HepG2 (cell line): ENCODE measurements around the gene SNAP23. TPM values are rescaled to one million over a fixed set of nuclear protein-coding genes. Genes with fewer than 3 reads are reported as not detected.

Source experiments
- ARNT2 ChIP-seq: sonication (generic); formaldehyde crosslinking; IDR thresholded peaks from 2 replicates; pipeline ENCODE4 v1.8.0; 2022; ENCODE audit warnings: mild to moderate bottlenecking, low read depth, missing genetic modification reagents, moderate library complexity
- BCL3 ChIP-seq: sonication (generic); formaldehyde crosslinking; IDR thresholded peaks from 2 replicates; pipeline ENCODE4 v1.5.1; 2020; ENCODE audit warnings: mild to moderate bottlenecking, missing genetic modification reagents, moderate library complexity
- IRF9 ChIP-seq: sonication (generic); formaldehyde crosslinking; IDR thresholded peaks from 2 replicates; pipeline ENCODE4 v1.8.0; 2022; ENCODE audit warnings: missing genetic modification reagents, mild to moderate bottlenecking, borderline replicate concordance
- RFXAP ChIP-seq: sonication (generic); formaldehyde crosslinking; IDR thresholded peaks from 2 replicates; pipeline ENCODE4 v1.4.0; 2020; ENCODE audit warnings: missing genetic modification reagents, borderline replicate concordance
- SP5 ChIP-seq: IDR thresholded peaks from 2 replicates; pipeline ENCODE4 v1.6.1; 2016; ENCODE audit warnings: low read depth, borderline replicate concordance
- ZBTB2 ChIP-seq: sonication (generic); formaldehyde crosslinking; IDR thresholded peaks from 2 replicates; pipeline ENCODE4 v1.8.0; 2022; ENCODE audit warnings: low read depth, missing genetic modification reagents
- ZBTB49 ChIP-seq: sonication (generic); formaldehyde crosslinking; IDR thresholded peaks from 2 replicates; pipeline ENCODE4 v1.4.0; 2020; ENCODE audit warnings: missing genetic modification reagents, borderline replicate concordance
- ZFP82 ChIP-seq: sonication (generic); formaldehyde crosslinking; IDR thresholded peaks from 2 replicates; pipeline ENCODE4 v1.5.1; 2020; ENCODE audit warnings: mild to moderate bottlenecking, missing genetic modification reagents, borderline replicate concordance
- ZNF101 ChIP-seq: sonication (generic); formaldehyde crosslinking; IDR thresholded peaks from 2 replicates; pipeline ENCODE4 v1.4.0; 2020; ENCODE audit warnings: mild to moderate bottlenecking, low read depth, missing genetic modification reagents, borderline replicate concordance
- ZNF33A ChIP-seq: sonication (generic); formaldehyde crosslinking; IDR thresholded peaks from 2 replicates; pipeline ENCODE4 v1.5.1; 2020; ENCODE audit warnings: missing genetic modification reagents, mild to moderate bottlenecking, moderate library complexity, borderline replicate concordance
- ZNF503 ChIP-seq: sonication (generic); formaldehyde crosslinking; IDR thresholded peaks from 2 replicates; pipeline ENCODE4 v1.4.0; 2020; ENCODE audit warnings: missing genetic modification reagents
- ZNF605 ChIP-seq: sonication (generic); formaldehyde crosslinking; IDR thresholded peaks from 2 replicates; pipeline ENCODE4 v1.8.0; 2022; ENCODE audit warnings: mild to moderate bottlenecking, missing genetic modification reagents
- ZNF740 ChIP-seq: sonication (generic); formaldehyde crosslinking; IDR thresholded peaks from 2 replicates; pipeline ENCODE4 v1.4.0; 2020; ENCODE audit warnings: missing genetic modification reagents
- ZNF792 ChIP-seq: IDR thresholded peaks from 2 replicates; pipeline ENCODE4 v1.6.1; 2016
- polyA plus RNA-seq, 8 experiments: library from polyadenylated mRNA; depleted of rRNA in 3 of 8; stranded (reverse) in 7 of 8; unstranded in 1 of 8; fragments of >200 nt; fragmentation: Illumina TruSeq in 4 of 8; extraction: Trizol in 4 of 8; gene quantifications; 2 replicates each; pipeline versions ENCODE4 v1.2.1 to v1.2.3, GENCODE V29; 2011 to 2016; ENCODE audit warnings: low read depth in 4 of 8, missing spikeins in 1 of 8, mixed read lengths in 1 of 8; ENCODE audit not compliant: insufficient read depth in 1 of 8
- total RNA-seq, 5 experiments: library from RNA; depleted of rRNA; stranded (reverse); fragments of >200 nt; fragmentation: Illumina TruSeq; extraction: Trizol; gene quantifications; 2 replicates each; pipeline ENCODE4 v1.2.3, GENCODE V29; 2016; ENCODE audit warnings: low read depth in 1 of 5

The SNAP23 gene
- total and polyA plus RNA-seq, 2 of the 13 experiments (the other 11 are each of a cell fraction or from before 2014, with no cell fraction given), result 37.0 to 101 TPM

GRCh38 chr15:42495361-42496212 lies at the start of gene SNAP23 (continued):
- TF ChIP-seq ZNF740 (CRISPR knock-in tag) (no peak), RFXAP (CRISPR knock-in tag) (peak; percentile 87), ZNF605 (CRISPR knock-in tag) (peak; percentile 67), ZBTB2 (CRISPR knock-in tag) (no peak), ARNT2 (no peak), ZNF792 (CRISPR knock-in tag) (no peak), SP5 (CRISPR knock-in tag) (no peak), BCL3 (0 out of 2 replicates have a peak, but pooled peaks have one; percentile 28), ZNF33A (CRISPR knock-in tag) (no peak), IRF9 (CRISPR knock-in tag) (peak; percentile 62; the same call in 1 of the 2 replicates), ZBTB49 (no peak), ZNF101 (CRISPR knock-in tag) (no peak), ZNF503 (CRISPR knock-in tag) (no peak), ZFP82 (CRISPR knock-in tag) (no peak)
